Measurements from ENCODE around the gene CASP3. TPM values are rescaled to one million over a fixed set of nuclear protein-coding genes. Genes with fewer than 3 reads are reported as not detected.
"Not testable (repeated sequence)": the region's sequence is repeated elsewhere in the genome, so short reads cannot be mapped to it uniquely, and the experiment has no call there.

The CASP3 gene
- total and polyA plus RNA-seq, 7 experiments from 2014 or later: 2.9 to 73.4 (median 13.7) TPM

DNA sequence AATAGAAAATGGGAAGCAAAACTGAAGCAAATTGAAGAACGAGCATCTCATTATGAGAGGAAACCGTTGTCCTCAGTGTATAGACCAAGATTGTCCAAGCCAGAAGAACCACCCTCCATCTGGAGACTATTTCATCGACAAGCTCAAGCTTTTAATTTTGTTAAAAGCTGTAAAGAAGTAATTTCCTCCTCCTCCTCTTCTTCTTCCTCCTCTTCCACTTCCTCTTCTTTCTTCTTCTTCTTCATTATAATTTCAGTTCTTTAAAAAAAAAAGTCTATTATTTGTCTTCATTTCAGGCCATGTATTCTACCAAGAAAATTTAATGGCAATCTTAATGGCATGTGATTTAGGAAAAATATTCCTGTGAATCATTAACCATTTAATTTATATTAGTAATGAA is 7.9 kb upstream of the CASP3 start:
- Histone ChIP-seq H3K27me3 (ENCODE audit: control insufficient read depth in 2 of 2, insufficient read depth in 2 of 2, low read length in 2 of 2) (no peaks in the 10 kb centered on the region), H3K9me3 (ENCODE audit: control insufficient read depth in 2 of 3, low read length in 3 of 3) (no peaks in the 10 kb centered on the region), H3K27ac (ENCODE audit: low read depth, low read length) (no peak overlapping the region), H3K4me3 (ENCODE audit: low read length) (no peak overlapping the region), H3K36me3 (ENCODE audit: control insufficient read depth in 2 of 3, insufficient read depth in 3 of 3, low read length in 3 of 3) (peaks cover 0 to 6% (median 0%) of the 10 kb centered on the region in 3 experiments), H3K4me1 (ENCODE audit: control insufficient read depth in 2 of 2, insufficient read depth in 2 of 2, low read length in 2 of 2) (no peaks in the 10 kb centered on the region)
- intact Hi-C loops (cut with micrococcal nuclease): no loop called here
- no peak for DNase-seq
- no peaks in the 10 kb centered on the region for H3K9me3 Mint-ChIP-seq
- H3K27me3 Mint-ChIP-seq: no peaks in the 10 kb centered on the region
- peaks cover under 1 to 12% (median 5%) of the 10 kb centered on the region in 7 donors for H3K4me1 Mint-ChIP-seq
- ChIA-PET POLR2A (no interaction called here), CTCF (no interaction called here)
- peaks cover 0 to 31% (median 20%) of the 10 kb centered on the region in 5 donors for H3K36me3 Mint-ChIP-seq
- ATAC-seq: no peak
- H3K27ac Mint-ChIP-seq: no peak overlapping the region
- no peak overlapping the region for H3K4me3 Mint-ChIP-seq

GRCh38 chr4:184655889-184656869 is 6.9 kb upstream of the CASP3 start:
- no peaks in the 10 kb centered on the region for H3K4me1 ChIP-seq (ENCODE audit: control insufficient read depth in 2 of 2, insufficient read depth in 2 of 2, low read length in 2 of 2)
- Mint-ChIP-seq H3K27ac (no peak overlapping the region), H3K4me1 (peaks cover 4 to 17% (median 8%) of the 10 kb centered on the region in 7 donors), H3K36me3 (peaks cover 0 to 31% (median 18%) of the 10 kb centered on the region in 5 donors), H3K27me3 (no peaks in the 10 kb centered on the region), H3K9me3 (no peaks in the 10 kb centered on the region), H3K4me3 (no peak overlapping the region)
- ATAC-seq: no peak
- ChIA-PET POLR2A (no interaction called here), CTCF (no interaction called here)
- no peak overlapping the region for H3K4me3 ChIP-seq (ENCODE audit: low read length)
- H3K27ac ChIP-seq (ENCODE audit: low read depth, low read length): no peak overlapping the region
- H3K36me3 ChIP-seq (ENCODE audit: control insufficient read depth in 2 of 3, insufficient read depth in 3 of 3, low read length in 3 of 3): peaks cover 0 to 6% (median 0%) of the 10 kb centered on the region in 3 experiments
- intact Hi-C loops (cut with micrococcal nuclease): no loop called here
- no peak for DNase-seq
- no peaks in the 10 kb centered on the region for H3K27me3 ChIP-seq (ENCODE audit: control insufficient read depth in 2 of 2, insufficient read depth in 2 of 2, low read length in 2 of 2)
- no peaks in the 10 kb centered on the region for H3K9me3 ChIP-seq (ENCODE audit: control insufficient read depth in 2 of 3, low read length in 3 of 3)

- no peaks in the 10 kb centered on the region for H3K9me3 ChIP-seq (ENCODE audit: control insufficient read depth in 2 of 3, low read length in 3 of 3)
- no peak for ATAC-seq
- Mint-ChIP-seq H3K36me3 (peaks cover 0 to 21% (median 16%) of the 10 kb centered on the region in 5 donors), H3K4me1 (peaks cover 12 to 28% (median 18%) of the 10 kb centered on the region in 7 donors), H3K27me3 (no peaks in the 10 kb centered on the region), H3K27ac (peak overlapping the region in 2 of 9 donors; percentile 29 to 65), H3K4me3 (no peak overlapping the region), H3K9me3 (peaks cover 0 to 3% (median 0%) of the 10 kb centered on the region in 11 donors)
- H3K4me1 ChIP-seq (ENCODE audit: control insufficient read depth in 2 of 2, insufficient read depth in 2 of 2, low read length in 2 of 2): peaks cover 8% of the 10 kb centered on the region in 2 donors
- H3K27ac ChIP-seq (ENCODE audit: low read depth, low read length): no peak overlapping the region
- no peaks in the 10 kb centered on the region for H3K27me3 ChIP-seq (ENCODE audit: control insufficient read depth in 2 of 2, insufficient read depth in 2 of 2, low read length in 2 of 2)
- H3K4me3 ChIP-seq (ENCODE audit: low read length): no peak overlapping the region
- no peak for DNase-seq
- peaks cover 0 to 3% (median 0%) of the 10 kb centered on the region in 3 experiments for H3K36me3 ChIP-seq (ENCODE audit: control insufficient read depth in 2 of 3, insufficient read depth in 3 of 3, low read length in 3 of 3)
- intact Hi-C loops (cut with micrococcal nuclease): no loop called here
- POLR2A ChIA-PET: interaction anchor here (0.7 to 1.0 kb wide), 2 partner anchors 13 to 34 kb away, joined by 3 read pairs; no protein-coding TSS in a partner anchor
- CTCF ChIA-PET: no interaction called here
Observed at GRCh38 chr4:184653650-184654049, 4.4 kb upstream of the CASP3 start.

- H3K36me3 ChIP-seq (ENCODE audit: control insufficient read depth in 2 of 3, insufficient read depth in 3 of 3, low read length in 3 of 3); DNase-seq; H3K9me3 ChIP-seq (ENCODE audit: control insufficient read depth in 2 of 3, low read length in 3 of 3); CTCF ChIA-PET; H3K27ac ChIP-seq (ENCODE audit: low read depth, low read length); H3K27me3 Mint-ChIP-seq; H3K4me3 Mint-ChIP-seq; intact Hi-C loops (cut with micrococcal nuclease); H3K27me3 ChIP-seq (ENCODE audit: control insufficient read depth in 2 of 2, insufficient read depth in 2 of 2, low read length in 2 of 2); H3K4me3 ChIP-seq (ENCODE audit: low read length); ATAC-seq; H3K9me3 Mint-ChIP-seq: not testable (repeated sequence)
- H3K27ac Mint-ChIP-seq: peak overlapping the region in 1 of 9 donors; percentile 27
- POLR2A ChIA-PET: interaction anchor here (1.0 kb wide), 1 partner anchor 14 kb away, joined by 3 read pairs; no protein-coding TSS in a partner anchor
- H3K36me3 Mint-ChIP-seq: peaks cover 0 to 21% (median 21%) of the 10 kb centered on the region in 5 donors
- H3K4me1 ChIP-seq (ENCODE audit: control insufficient read depth in 2 of 2, insufficient read depth in 2 of 2, low read length in 2 of 2): peaks cover 10 to 12% of the 10 kb centered on the region in 2 donors
- peaks cover 20 to 36% (median 23%) of the 10 kb centered on the region in 7 donors for H3K4me1 Mint-ChIP-seq
Observed at GRCh38 chr4:184652681-184653080, 3.4 kb upstream of the CASP3 start.

- POLR2A ChIA-PET: no interaction called here
- no peak for ATAC-seq
Observed at GRCh38 chr4:184651899-184652298, 2.7 kb upstream of the CASP3 start.

DNA sequence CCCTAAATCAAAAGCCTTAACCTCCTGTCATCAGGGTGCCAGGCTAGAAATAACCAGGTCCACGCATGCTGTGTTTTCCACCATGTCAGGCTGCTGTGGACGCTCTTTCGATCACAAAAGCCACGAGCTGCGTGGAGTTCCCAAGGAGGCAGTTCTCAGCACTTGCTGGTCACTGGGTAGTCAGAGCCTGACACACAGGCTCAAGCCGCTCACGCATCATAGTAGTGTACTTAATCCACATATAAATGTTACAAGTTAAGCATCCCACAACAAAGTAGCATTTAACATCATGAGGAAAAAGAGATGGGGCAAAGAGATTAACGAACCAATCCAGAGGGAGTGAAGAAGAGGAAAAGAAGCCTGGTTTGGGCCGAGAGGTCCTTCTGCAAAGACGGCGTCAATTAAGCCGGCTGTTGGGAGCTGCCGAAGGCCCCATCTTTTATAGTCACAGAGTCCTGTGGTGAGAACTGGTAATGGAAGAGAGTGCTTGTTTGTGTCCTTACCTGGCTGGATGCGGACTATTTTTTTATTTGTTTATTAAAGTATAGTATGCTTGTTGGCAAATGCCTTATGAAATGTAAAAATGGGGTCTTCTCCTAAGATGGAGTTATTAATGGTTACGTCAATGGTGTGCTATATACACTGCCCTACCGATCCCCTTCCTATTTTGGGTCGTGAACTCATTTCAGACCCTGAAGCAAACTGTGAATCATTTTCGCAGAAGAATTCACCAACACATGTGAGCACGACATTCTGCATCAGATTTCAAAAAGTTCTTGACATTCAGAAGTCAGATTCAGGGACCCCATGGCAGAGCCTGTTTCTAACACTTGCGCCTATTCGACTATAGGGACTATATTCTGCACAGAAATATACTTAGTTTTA is 966 bp upstream of the CASP3 start:
- CTCF ChIA-PET: interaction anchor here (1.1 kb wide), 1 partner anchor 384 kb away, joined by 3 read pairs; no protein-coding TSS in a partner anchor
- peaks cover 41 to 60% (median 47%) of the 10 kb centered on the region in 7 donors for H3K4me1 Mint-ChIP-seq
- DNase-seq: peak in 1 of 9 donors; percentile 11

More at GRCh38 chr4:184651899-184652298, 2.7 kb upstream of the CASP3 start:
- no peak overlapping the region for H3K4me3 Mint-ChIP-seq
- Histone ChIP-seq H3K4me1 (ENCODE audit: control insufficient read depth in 2 of 2, insufficient read depth in 2 of 2, low read length in 2 of 2) (peaks cover 18 to 20% of the 10 kb centered on the region in 2 donors), H3K4me3 (ENCODE audit: low read length) (no peak overlapping the region), H3K27me3 (ENCODE audit: control insufficient read depth in 2 of 2, insufficient read depth in 2 of 2, low read length in 2 of 2) (no peaks in the 10 kb centered on the region), H3K9me3 (ENCODE audit: control insufficient read depth in 2 of 3, low read length in 3 of 3) (no peaks in the 10 kb centered on the region), H3K27ac (ENCODE audit: low read depth, low read length) (no peak overlapping the region), H3K36me3 (ENCODE audit: control insufficient read depth in 2 of 3, insufficient read depth in 3 of 3, low read length in 3 of 3) (peaks cover 0 to 8% (median 0%) of the 10 kb centered on the region in 3 experiments)
- H3K27me3 Mint-ChIP-seq: no peaks in the 10 kb centered on the region
- CTCF ChIA-PET: no interaction called here
- peaks cover 28 to 43% (median 31%) of the 10 kb centered on the region in 7 donors for H3K4me1 Mint-ChIP-seq
- intact Hi-C loops (cut with micrococcal nuclease): no loop called here
- H3K36me3 Mint-ChIP-seq: peaks cover 0 to 26% (median 15%) of the 10 kb centered on the region in 5 donors
- peak overlapping the region in 3 of 9 donors; percentile 13 to 73 (median 28) for H3K27ac Mint-ChIP-seq
- H3K9me3 Mint-ChIP-seq: peaks cover 0 to 3% (median 0%) of the 10 kb centered on the region in 11 donors
- no peak for DNase-seq

More for the DNA sequence above, 966 bp upstream of the CASP3 start:
- peak overlapping the region; percentile 71 to 93 (median 85) for H3K27ac Mint-ChIP-seq
- H3K27me3 Mint-ChIP-seq: no peaks in the 10 kb centered on the region
- H3K36me3 Mint-ChIP-seq: peaks cover 0 to 35% (median 6%) of the 10 kb centered on the region in 5 donors
- Histone ChIP-seq H3K4me1 (ENCODE audit: control insufficient read depth in 2 of 2, insufficient read depth in 2 of 2, low read length in 2 of 2) (peaks cover 26 to 31% of the 10 kb centered on the region in 2 donors), H3K4me3 (ENCODE audit: low read length) (peak overlapping the region; percentile 92), H3K27me3 (ENCODE audit: control insufficient read depth in 2 of 2, insufficient read depth in 2 of 2, low read length in 2 of 2) (no peaks in the 10 kb centered on the region), H3K36me3 (ENCODE audit: control insufficient read depth in 2 of 3, insufficient read depth in 3 of 3, low read length in 3 of 3) (peaks cover 0 to 14% (median 0%) of the 10 kb centered on the region in 3 experiments), H3K27ac (ENCODE audit: low read depth, low read length) (peak overlapping the region; percentile 76), H3K9me3 (ENCODE audit: control insufficient read depth in 2 of 3, low read length in 3 of 3) (no peaks in the 10 kb centered on the region)
- peak; percentile 0 for ATAC-seq
- intact Hi-C loops (cut with micrococcal nuclease): loop anchor here (1.0 to 5.0 kb wide), 30 partner anchors 14 to 1541 kb away; partner anchors contain the start of genes CDKN2AIP (in 2 of the 2), CENPU (in 2 of the 2), CFAP97 (in 2 of the 2) and IRF2 (in 2 of the 2)
- H3K4me3 Mint-ChIP-seq: peak overlapping the region; percentile 92 to 99 (median 96)
- peaks cover 0 to 3% (median 0%) of the 10 kb centered on the region in 11 donors for H3K9me3 Mint-ChIP-seq
- POLR2A ChIA-PET: interaction anchor here (0.9 to 2.6 kb wide), 15 partner anchors 10 to 1204 kb away, joined by 3 to 16 read pairs (median 4); partner anchors contain the start of genes CENPU and IRF2
